HG03103 (cell line): ENCODE results near the gene FAM47A.

Source experiments
- ATAC-seq: cut with Tn5 transposase; IDR thresholded peaks from one replicate; pipeline ENCODE4 v1.9.1; 2021; ENCODE audit warnings: low read depth; ENCODE audit not compliant: unreplicated experiment

Gene FAM47A

GRCh38 chrX:34132028-34132427 lies at the start of gene FAM47A:
Gene FAM47A (minus strand): TSS chrX:34132314. CDS start chrX:34132278, 36 bp downstream.
- no peak for ATAC-seq

- no peak for ATAC-seq
Observed at GRCh38 chrX:34147345-34147744, 15.2 kb upstream of the FAM47A start.

- ATAC-seq, result no peak
Observed at GRCh38 chrX:34146906-34147305, 14.8 kb upstream of the FAM47A start.

- ATAC-seq, result no peak
Observed at GRCh38 chrX:34144246-34144645, 12.1 kb upstream of the FAM47A start.

GRCh38 chrX:34140816-34141215 lies 8.7 kb upstream of the FAM47A start:
- ATAC-seq, result no peak

GRCh38 chrX:34130980-34131744 lies 952 bp downstream of the FAM47A start:
- ATAC-seq, result no peak

- no peak for ATAC-seq
Observed at GRCh38 chrX:34130501-34130900, 1.6 kb downstream of the FAM47A start.

- ATAC-seq, result no peak
Observed at GRCh38 chrX:34126011-34126410, 6.1 kb downstream of the FAM47A start.

GRCh38 chrX:34119122-34119521 lies 13.0 kb downstream of the FAM47A start:
- ATAC-seq, result no peak

GRCh38 chrX:34112459-34112858 lies 19.7 kb downstream of the FAM47A start:
- ATAC-seq, result no peak
